SHP77 treated with DMSO at 0.1 percent for 48 hours (cell line): ENCODE measurements around the gene FSIP1.
A peak's percentile ranks its signal among the peaks of the same experiment; 100 is the strongest.

ENCODE experiments used
- DNase-seq: peaks from one replicate; lab custom pipeline; 2025; lab: John Stamatoyannopoulos, UW

FSIP1 gene

DNA sequence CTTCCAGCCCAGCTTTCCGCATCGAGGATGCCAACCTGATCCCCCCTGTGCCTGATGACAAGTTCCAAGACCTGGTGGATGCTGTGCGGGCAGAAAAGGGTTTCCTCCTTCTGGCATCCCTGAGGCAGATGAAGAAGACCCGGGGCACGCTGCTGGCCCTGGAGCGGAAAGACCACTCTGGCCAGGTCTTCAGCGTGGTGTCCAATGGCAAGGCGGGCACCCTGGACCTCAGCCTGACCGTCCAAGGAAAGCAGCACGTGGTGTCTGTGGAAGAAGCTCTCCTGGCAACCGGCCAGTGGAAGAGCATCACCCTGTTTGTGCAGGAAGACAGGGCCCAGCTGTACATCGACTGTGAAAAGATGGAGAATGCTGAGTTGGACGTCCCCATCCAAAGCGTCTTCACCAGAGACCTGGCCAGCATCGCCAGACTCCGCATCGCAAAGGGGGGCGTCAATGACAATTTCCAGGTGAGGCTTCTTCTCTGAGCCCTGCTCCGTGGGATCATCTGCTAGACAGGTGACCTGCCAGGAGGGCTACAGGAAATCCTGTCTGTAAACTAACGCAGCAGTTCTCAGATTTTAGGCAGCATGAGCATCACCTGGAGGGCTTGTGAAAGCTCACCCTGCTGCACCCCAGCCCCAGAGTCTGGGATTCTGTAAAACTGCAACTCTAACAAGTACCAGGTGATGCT, 200.2 kb downstream of the FSIP1 start:
- DNase-seq, result no peak

DNA sequence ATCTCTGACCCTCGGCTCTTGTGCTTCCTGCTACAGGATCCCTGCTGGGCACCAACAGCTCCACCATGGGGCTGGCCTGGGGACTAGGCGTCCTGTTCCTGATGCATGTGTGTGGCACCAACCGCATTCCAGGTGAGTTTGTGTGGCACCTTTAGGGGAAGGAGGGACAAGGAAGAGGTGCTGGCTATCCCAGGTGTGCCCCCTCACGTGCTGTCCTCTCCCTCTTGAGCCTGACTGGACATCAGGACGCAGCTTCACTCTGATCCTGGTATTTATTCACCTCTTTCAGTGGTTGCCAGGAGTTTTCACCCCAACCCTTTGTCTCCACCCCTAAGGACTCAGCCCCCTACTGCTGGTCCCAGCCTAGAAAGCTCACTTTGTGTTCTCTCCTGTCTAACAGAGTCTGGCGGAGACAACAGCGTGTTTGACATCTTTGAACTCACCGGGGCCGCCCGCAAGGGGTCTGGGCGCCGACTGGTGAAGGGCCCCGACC, 200.8 kb downstream of the FSIP1 start:
- DNase-seq, result no peak

DNA sequence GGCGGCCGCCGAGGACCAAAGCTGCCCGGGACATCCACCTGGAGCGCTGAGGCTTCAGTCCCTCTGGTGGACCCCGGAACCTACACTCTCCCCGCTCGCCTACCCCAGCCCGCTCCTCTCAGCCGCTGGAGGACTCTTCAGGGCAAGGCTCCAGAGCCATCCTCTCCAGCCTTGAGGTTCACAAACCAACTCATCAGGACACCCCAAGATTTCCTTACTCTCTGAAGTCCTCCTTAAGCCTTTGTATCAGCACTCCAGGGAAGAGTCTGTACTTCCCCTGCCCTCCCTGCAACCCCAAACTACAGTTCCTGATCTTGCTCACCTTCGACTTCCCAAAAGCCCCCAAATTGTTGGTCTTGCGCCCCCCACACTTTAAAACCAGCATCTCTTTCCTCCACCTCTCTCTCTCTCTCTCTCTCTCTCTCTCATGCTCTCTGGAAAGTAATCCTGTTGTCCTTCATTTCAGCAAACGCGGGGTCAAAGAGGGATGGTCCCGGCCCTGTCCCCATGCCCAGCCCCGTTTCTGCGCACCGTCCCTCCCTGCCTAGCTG, 201.3 kb downstream of the FSIP1 start:
- DNase-seq, result no peak

DNA sequence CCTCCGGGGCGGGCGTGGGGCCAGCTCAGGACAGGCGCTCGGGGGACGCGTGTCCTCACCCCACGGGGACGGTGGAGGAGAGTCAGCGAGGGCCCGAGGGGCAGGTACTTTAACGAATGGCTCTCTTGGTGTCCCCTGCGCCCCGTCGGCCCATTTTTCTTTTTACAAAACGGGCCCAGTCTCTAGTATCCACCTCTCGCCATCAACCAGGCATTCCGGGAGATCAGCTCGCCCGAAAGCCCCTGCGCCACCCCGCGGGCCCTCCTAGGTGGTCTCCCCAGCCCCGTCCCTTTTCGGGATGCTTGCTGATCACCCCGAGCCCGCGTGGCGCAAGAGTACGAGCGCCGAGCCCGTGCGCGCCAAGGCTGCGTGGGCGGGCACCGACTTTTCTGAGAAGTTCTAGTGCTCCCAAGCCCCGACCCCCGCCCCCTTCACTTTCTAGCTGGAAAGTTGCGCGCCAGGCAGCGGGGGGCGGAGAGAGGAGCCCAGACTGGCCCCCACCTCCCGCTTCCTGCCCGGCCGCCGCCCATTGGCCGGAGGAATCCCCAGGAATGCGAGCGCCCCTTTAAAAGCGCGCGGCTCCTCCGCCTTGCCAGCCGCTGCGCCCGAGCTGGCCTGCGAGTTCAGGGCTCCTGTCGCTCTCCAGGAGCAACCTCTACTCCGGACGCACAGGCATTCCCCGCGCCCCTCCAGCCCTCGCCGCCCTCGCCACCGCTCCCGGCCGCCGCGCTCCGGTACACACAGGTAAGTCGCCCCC, 202.0 kb downstream of the FSIP1 start, which contains the start of gene THBS1:
TSS of gene THBS1 (plus strand) at position 595 of the 757 bp plus-strand sequence. CDS start 779 bp downstream, outside the sequence.
- no peak for DNase-seq

DNA sequence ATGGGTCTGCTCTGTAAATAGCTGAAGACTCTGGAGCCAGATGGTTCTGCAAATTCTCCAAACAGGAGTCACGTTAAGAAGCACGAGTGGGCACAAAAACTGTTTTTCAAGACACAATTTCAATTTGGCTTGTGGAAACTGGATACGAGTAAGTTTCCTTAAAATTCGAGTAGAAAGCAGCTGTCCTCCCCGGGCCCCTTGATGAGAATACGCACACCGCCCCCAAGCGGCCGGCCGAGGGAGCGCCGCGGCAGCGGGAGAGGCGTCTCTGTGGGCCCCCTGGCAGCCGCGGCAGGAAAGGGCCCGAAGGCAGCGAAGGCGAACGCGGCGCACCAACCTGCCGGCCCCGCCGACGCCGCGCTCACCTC, 202.5 kb downstream of the FSIP1 start:
- peak; percentile 58 for DNase-seq

GRCh38 chr15:39579487-39580116, 203.0 kb downstream of the FSIP1 start:
- peak; percentile 12 for DNase-seq

GRCh38 chr15:39578851-39579486, 203.7 kb downstream of the FSIP1 start:
- no peak for DNase-seq

DNA sequence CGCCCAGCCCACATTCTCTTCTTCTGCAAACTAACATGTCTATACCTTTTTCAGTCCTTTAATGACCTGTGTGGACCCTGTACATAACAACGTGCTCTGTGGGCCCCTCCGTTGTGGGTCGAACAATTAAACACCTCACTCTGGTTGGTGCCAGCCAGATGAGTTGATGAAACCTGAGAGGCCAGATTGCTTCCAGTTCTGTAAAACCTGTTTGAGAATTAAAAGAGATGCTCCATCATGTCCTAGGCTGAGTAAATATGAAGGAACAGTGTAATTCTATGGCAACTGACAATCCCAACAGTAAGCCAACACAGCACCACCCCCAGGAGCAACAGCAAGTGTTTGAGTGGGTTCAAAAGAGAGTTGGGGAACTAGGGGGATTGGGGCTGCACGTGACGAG, 207.5 kb downstream of the FSIP1 start:
- DNase-seq, result no peak

GRCh38 chr15:39574427-39574826, 208.2 kb downstream of the FSIP1 start:
- DNase-seq, result no peak

DNA sequence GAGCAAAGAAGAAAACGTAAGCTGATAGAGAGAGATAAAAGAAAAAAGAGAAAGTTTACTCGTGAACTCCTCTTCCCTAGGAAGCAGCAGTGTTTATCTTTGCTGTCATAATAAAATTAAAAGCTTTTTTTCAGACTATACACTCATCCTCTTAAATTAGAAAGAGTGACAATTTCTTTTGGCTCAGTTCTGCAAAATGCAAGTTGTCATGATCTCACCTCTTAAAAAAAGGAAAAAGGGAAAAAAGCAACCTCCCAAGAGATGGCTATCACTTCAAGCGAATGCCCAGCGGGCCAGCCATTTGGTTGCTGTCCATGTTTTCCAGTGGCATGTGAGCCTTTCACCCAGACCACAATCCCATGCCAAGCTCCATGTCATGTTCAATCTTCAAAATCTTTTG, 208.8 kb downstream of the FSIP1 start:
- DNase-seq, result no peak

- no peak for DNase-seq
Observed at GRCh38 chr15:39573287-39573686, 209.4 kb downstream of the FSIP1 start.

GRCh38 chr15:39565851-39566250, 216.8 kb downstream of the FSIP1 start:
- no peak for DNase-seq

DNA sequence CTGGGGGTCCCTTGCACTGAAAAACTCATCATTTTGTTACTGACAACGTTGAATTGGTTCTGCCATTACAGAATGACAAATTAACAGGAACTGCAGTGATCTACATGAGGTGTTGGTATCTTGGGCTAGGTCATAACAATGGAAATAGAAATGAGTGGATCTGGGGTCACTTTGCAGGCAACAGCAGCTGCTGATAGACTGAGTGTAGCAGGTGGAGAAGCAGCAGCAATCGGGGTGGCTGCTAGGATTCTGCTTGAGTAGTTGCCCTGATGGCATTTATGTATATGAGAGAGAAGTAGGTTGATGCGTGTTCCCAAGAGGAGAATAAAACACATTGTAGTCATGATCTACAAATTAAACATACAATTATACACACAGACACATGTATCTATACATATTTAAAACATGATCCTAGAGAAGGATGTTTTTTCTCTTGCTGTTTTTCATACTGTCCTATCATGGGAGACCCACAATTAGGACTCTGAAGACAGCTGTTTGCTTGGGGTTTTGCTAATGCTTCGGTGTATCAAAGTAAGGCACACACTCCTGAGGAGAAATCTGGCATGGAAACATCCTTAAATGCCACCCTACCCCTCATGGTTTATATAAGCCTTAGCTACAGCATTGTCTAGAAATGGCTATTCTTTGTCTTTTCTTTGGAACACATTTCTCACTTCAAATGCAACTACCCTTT, 217.5 kb downstream of the FSIP1 start:
- no peak for DNase-seq

GRCh38 chr15:39558421-39558820, 224.2 kb downstream of the FSIP1 start:
- DNase-seq, result no peak

DNA sequence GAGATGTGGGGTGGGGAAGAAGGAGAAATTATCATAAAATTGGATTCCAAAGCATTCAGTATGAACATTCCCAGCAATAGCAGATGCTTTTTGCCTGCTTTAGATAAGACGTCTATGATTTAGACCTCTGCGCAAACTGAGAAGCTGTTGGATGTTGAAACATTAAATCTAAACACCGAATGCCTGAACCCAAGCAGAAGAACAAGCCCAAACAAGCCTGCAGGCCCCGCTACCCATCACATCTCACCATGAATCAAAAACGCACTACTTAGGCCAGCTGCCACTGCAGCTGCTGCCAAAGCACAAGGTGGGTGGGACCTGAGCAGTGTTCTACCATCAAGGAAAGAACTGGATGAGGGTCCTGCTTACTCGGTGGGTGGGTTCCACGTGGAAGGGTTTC, 226.2 kb downstream of the FSIP1 start:
- peak; percentile 81 for DNase-seq

GRCh38 chr15:39555885-39556284, 226.8 kb downstream of the FSIP1 start:
- peak; percentile 45 for DNase-seq

DNA sequence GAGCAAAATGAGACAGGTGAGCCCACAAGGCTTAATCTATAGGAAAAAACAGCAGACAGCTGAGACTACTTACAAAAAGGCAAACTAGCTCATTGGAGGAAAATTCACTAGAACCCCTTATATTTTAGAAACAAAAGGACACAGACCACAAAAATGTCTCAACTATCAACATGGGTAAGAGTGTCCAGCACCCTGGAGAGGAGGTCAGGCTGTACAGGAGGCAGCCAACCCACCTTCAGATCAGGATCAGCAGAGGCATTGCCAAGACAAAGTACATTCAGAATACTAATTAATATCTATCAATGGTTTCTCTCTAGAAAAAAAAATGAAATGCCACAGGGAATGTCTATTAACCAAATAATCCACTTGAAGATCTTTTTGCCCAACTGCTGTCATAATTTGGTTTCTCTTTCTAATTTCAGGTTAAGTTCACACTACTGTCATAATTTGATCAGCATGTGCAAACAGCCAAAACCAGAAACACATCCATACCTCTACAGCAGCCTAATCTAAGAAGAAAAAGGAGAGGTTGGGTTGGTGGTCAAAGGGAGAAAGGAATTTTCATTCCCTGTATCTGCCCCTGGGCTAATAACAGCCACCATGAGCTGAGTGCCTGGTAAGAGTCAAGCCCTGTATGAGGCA, 227.8 kb downstream of the FSIP1 start:
- DNase-seq, result no peak

GRCh38 chr15:39553947-39554693, 228.5 kb downstream of the FSIP1 start:
- DNase-seq, result peak; percentile 13

DNA sequence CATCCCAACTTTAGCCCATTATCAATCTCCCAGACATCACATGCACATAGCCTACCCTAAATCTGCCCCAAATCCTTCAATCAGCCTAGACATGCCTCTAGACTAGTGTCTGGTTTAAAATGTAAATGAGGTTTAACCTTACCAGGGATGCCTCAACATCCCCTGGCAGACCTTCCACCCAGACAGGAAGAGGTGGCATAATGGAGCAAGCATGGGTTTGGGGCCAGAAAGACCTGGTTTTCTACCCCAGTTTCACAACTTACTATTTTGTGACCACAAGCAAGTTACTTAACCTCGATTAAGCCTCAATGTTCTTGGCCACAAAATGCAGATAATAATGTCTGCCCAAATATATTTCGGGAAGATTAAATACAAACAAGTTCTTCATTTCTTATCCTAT, 230.1 kb downstream of the FSIP1 start:
- DNase-seq, result no peak

DNA sequence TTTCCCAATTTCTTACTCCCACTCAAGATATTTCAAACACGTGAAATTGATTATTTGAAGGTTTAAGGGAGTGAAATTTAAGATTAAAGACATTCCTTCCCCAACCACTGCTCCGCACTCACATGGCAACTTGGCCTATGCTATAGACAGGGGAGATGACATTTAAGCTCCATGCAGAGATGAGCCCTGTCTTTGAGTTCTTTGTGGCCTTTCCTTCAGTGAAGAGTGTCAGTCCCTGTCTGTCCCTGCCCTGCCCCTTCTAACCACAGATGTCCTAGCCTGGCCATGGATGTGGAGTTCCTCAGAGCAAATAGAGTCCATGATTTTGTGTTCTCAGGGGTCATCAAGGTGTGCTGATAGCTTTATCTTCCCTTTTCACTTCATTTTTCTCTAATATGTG, 231.2 kb downstream of the FSIP1 start:
- no peak for DNase-seq
